Measurements from ENCODE around the gene CLSTN1.

Gene CLSTN1

GRCh38 chr1:9822897-9823692 is 670 bp downstream of the CLSTN1 start:
- no peak for TF ChIP-seq CTCF (IDR thresholded peaks at IDR 0.05; ENCODE audit: insufficient read depth, missing control alignments)
- FAIRE-seq = no peak
- no peak for DNase-seq (ENCODE audit: insufficient read length, low spot score)

- FAIRE-seq = no peak
Measured at GRCh38 chr1:9822490-9822889, 1.3 kb downstream of the CLSTN1 start.

GRCh38 chr1:9821710-9822109 is 2.1 kb downstream of the CLSTN1 start:
- TF ChIP-seq CTCF (IDR thresholded peaks at IDR 0.05; ENCODE audit: insufficient read depth, missing control alignments) = no peak
- DNase-seq (ENCODE audit: insufficient read length, low spot score) (no peak), FAIRE-seq (no peak)

More at GRCh38 chr1:9822490-9822889, 1.3 kb downstream of the CLSTN1 start:
- no peak for TF ChIP-seq CTCF (IDR thresholded peaks at IDR 0.05; ENCODE audit: insufficient read depth, missing control alignments)
- DNase-seq (ENCODE audit: insufficient read length, low spot score) = no peak

GRCh38 chr1:9820521-9820920 is 3.2 kb downstream of the CLSTN1 start:
- DNase-seq (ENCODE audit: insufficient read length, low spot score) = no peak
- TF ChIP-seq CTCF (IDR thresholded peaks at IDR 0.05; ENCODE audit: insufficient read depth, missing control alignments) = no peak
- no peak for FAIRE-seq

- FAIRE-seq (no peak), DNase-seq (ENCODE audit: insufficient read length, low spot score) (no peak)
- no peak for TF ChIP-seq CTCF (IDR thresholded peaks at IDR 0.05; ENCODE audit: insufficient read depth, missing control alignments)
Measured at GRCh38 chr1:9817734-9818133, 6.0 kb downstream of the CLSTN1 start.

- no peak for TF ChIP-seq CTCF (IDR thresholded peaks at IDR 0.05; ENCODE audit: insufficient read depth, missing control alignments)
- DNase-seq (ENCODE audit: insufficient read length, low spot score) (no peak), FAIRE-seq (no peak)
Measured at GRCh38 chr1:9816199-9816598, 7.6 kb downstream of the CLSTN1 start.

- FAIRE-seq (no peak), DNase-seq (ENCODE audit: insufficient read length, low spot score) (no peak)
- TF ChIP-seq CTCF (IDR thresholded peaks at IDR 0.05; ENCODE audit: insufficient read depth, missing control alignments) = no peak
Measured at GRCh38 chr1:9815150-9815549, 8.6 kb downstream of the CLSTN1 start.

Data from D721Med (cell line).